Heart left ventricle (tissue), 13 donors: Measurements from ENCODE around the gene MPZL1.
A peak's percentile ranks its signal among the peaks of the same experiment; 100 is the strongest.

Experiments
- POLR2A ChIP-seq, 2 donors: fragments of 450-650 bp; IDR thresholded peaks; one replicate each; pipeline ENCODE4 v1.6.1; 2017; ENCODE audit warnings: antibody characterized with exemption in 2 of 2, mild to moderate bottlenecking in 2 of 2, moderate library complexity in 2 of 2
- TF ChIP-seq, protein P1 (sequence below), 12 donors: fragments of 200-600 bp; sonication (generic) in 4 of 12; IDR thresholded peaks; one replicate each; pipeline versions ENCODE4 v1.5.0 to v1.8.0; 2018 to 2022; ENCODE audit warnings: antibody characterized with exemption in 12 of 12, mild to moderate bottlenecking in 5 of 12
- donor health status: ischemic (EF 13 %, LVEDD 7.1; RV severe dilation, severe dysfunction).
- donor health status: DM: no; HTN: yes; CAD: no.
- donor health status: DM: no; HTN: no; CAD: no.
- donor health status: ischemic (EF 25% LVEDD 6.9; RV normal size, moderate dysfunction).
- donor health status: ischemic (EF 25% LVEDD 5.7; RV mildly dilated, moderate dysfunction).
- donor health status: ischemic (EF 35%, LVEDD 5.7; RV mildly dilated, moderate dysfunction).
- donor health status: nonischemic (EF 11% LVEDD 7.7; RV severe dilation, severe dysfunction).
- donor health status: DM: yes; HTN: yes; CAD: no.
- donor health status: PGD.
- donor health status: ischemic (EF 29% LVEDD 5.4; RV normal size, mild dysfunction).
- donor health status: nonischemic (EF 23%, LVEDD 6.1; RV moderate dilation, normal function).

DNA sequence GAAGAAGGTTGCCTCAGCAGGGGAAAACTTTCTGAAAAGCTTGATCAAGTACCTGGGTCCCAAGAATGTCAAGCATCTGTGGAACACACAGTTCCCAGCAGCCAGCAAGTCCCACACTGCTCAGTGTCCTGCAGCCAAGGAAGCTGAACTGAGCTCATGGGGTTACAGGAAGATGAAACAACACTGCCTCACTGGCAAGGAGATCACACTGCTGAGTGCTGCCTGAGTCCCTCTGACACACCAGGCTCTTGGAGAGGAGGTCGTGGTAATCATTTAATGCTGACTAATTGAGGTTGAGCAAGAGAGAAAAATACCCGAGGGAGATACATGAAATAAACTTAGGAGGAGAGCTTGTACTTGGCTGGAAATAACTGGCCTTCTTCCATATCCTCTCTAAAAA lies 75.2 kb downstream of the MPZL1 start:
- no peak for TF ChIP-seq POLR2A (IDR thresholded peaks at IDR 0.05)
- TF ChIP-seq, protein P1, sequence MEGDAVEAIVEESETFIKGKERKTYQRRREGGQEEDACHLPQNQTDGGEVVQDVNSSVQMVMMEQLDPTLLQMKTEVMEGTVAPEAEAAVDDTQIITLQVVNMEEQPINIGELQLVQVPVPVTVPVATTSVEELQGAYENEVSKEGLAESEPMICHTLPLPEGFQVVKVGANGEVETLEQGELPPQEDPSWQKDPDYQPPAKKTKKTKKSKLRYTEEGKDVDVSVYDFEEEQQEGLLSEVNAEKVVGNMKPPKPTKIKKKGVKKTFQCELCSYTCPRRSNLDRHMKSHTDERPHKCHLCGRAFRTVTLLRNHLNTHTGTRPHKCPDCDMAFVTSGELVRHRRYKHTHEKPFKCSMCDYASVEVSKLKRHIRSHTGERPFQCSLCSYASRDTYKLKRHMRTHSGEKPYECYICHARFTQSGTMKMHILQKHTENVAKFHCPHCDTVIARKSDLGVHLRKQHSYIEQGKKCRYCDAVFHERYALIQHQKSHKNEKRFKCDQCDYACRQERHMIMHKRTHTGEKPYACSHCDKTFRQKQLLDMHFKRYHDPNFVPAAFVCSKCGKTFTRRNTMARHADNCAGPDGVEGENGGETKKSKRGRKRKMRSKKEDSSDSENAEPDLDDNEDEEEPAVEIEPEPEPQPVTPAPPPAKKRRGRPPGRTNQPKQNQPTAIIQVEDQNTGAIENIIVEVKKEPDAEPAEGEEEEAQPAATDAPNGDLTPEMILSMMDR (IDR thresholded peaks at IDR 0.05) = peak in 1 of 12 donors; percentile 35
